Pulmonary artery endothelial cell (primary cell): ENCODE data around the gene ACKR2. TPM values are rescaled to one million over a fixed set of nuclear protein-coding genes. Genes with fewer than 3 reads are reported as not detected.
A peak's percentile ranks its signal among the peaks of the same experiment; 100 is the strongest.
"Not testable (repeated sequence)": the region's sequence is repeated elsewhere in the genome, so short reads cannot be mapped to it uniquely, and the experiment has no call there.

Experiments
- DNase-seq: peaks from one replicate; pipeline ENCODE4 v3.0.0-alpha.2; 2011; ENCODE audit warnings: low read depth, low spot score
- total RNA-seq: library from RNA; depleted of rRNA; stranded (reverse); fragments of >200 nt; gene quantifications from 2 replicates; pipeline ENCODE4 v1.2.3, GENCODE V29; 2014

ACKR2 gene
- total RNA-seq, 1 donor from 2014 or later: not detected

- no peak for DNase-seq
Observed at GRCh38 chr3:42855219-42855546, 45.9 kb downstream of the ACKR2 start.

GRCh38 chr3:42855547-42856380 lies 46.5 kb downstream of the ACKR2 start:
- DNase-seq: no peak

GRCh38 chr3:42856544-42856943 lies 47.3 kb downstream of the ACKR2 start:
- DNase-seq: no peak

GRCh38 chr3:42864321-42864950 lies 55.2 kb downstream of the ACKR2 start:
- DNase-seq: no peak

GRCh38 chr3:42865256-42865655 lies 56.0 kb downstream of the ACKR2 start:
- DNase-seq: no peak

- DNase-seq: no peak
Observed at GRCh38 chr3:42867138-42867537, 57.9 kb downstream of the ACKR2 start.

GRCh38 chr3:42868841-42869240 lies 59.6 kb downstream of the ACKR2 start:
- DNase-seq: no peak

GRCh38 chr3:42871592-42872196 lies 62.4 kb downstream of the ACKR2 start:
- DNase-seq: no peak

GRCh38 chr3:42872718-42873117 lies 63.5 kb downstream of the ACKR2 start:
- DNase-seq: no peak

- DNase-seq: no peak
Observed at GRCh38 chr3:42873221-42873982, 64.2 kb downstream of the ACKR2 start.

- DNase-seq: no peak
Observed at GRCh38 chr3:42874749-42875148, 65.5 kb downstream of the ACKR2 start.

- no peak for DNase-seq
Observed at GRCh38 chr3:42875325-42876151, 66.3 kb downstream of the ACKR2 start, which contains the start of gene CYP8B1. Gene CYP8B1 (minus strand): TSS chr3:42875879. CDS start chr3:42875816, 63 bp downstream.

GRCh38 chr3:42876401-42876800 lies 67.2 kb downstream of the ACKR2 start:
- no peak for DNase-seq

- DNase-seq: no peak
Observed at GRCh38 chr3:42876940-42877720, 67.9 kb downstream of the ACKR2 start.

- no peak for DNase-seq
Observed at GRCh38 chr3:42877881-42878280, 68.6 kb downstream of the ACKR2 start.

GRCh38 chr3:42880183-42880582 lies 70.9 kb downstream of the ACKR2 start:
- no peak for DNase-seq

- peak; percentile 5 for DNase-seq
Observed at GRCh38 chr3:42880601-42881451, 71.6 kb downstream of the ACKR2 start.

GRCh38 chr3:42883251-42883930 lies 74.1 kb downstream of the ACKR2 start:
- not testable (repeated sequence) for DNase-seq

- no peak for DNase-seq
Observed at GRCh38 chr3:42884324-42884723, 75.1 kb downstream of the ACKR2 start.
